CD14-positive monocyte (primary cell): ENCODE data around the gene IL1RL2. TPM values are rescaled to one million over a fixed set of nuclear protein-coding genes. Genes with fewer than 3 reads are reported as not detected.

Experiments
- DNase-seq, 3 donors: peaks; one replicate each; pipeline ENCODE4 v3.0.0-alpha.2; 2011 to 2022
- H2AFZ ChIP-seq: 2 replicates; pipeline ENCODE4 v1.6.0; 2012; ENCODE audit warnings: mild to moderate bottlenecking, low read depth, low read length, inconsistent platforms; ENCODE audit not compliant: insufficient read depth, poor library complexity, severe bottlenecking
- H3K27ac ChIP-seq, 2 donors: 1 replicate in 1 of 2; 2 replicates in 1 of 2; pipeline ENCODE4 v1.5.1; 2012 to 2013; ENCODE audit warnings: low read length in 2 of 2, control low read depth in 1 of 2, inconsistent platforms in 1 of 2, low read depth in 1 of 2, mild to moderate bottlenecking in 1 of 2
- H3K27me3 ChIP-seq, 2 donors: one replicate each; pipeline versions ENCODE4 v1.6.0 to v1.6.1; 2011 to 2013; ENCODE audit warnings: low read length in 2 of 2; ENCODE audit not compliant: control insufficient read depth in 2 of 2, insufficient read depth in 2 of 2
- H3K36me3 ChIP-seq, 2 donors: replicated peaks in 1 of 2; 1 replicate in 1 of 2; 2 replicates in 1 of 2; pipeline versions ENCODE4 v1.5.1 to v1.6.1; 2012 to 2013; ENCODE audit warnings: low read length in 2 of 2, control low read depth in 1 of 2, inconsistent platforms in 1 of 2, mild to moderate bottlenecking in 1 of 2; ENCODE audit not compliant: insufficient read depth in 2 of 2, control insufficient read depth in 1 of 2
- H3K4me1 ChIP-seq, 2 donors: 1 replicate in 1 of 2; 2 replicates in 1 of 2; pipeline versions ENCODE4 v1.5.1 to v1.6.1; 2012 to 2013; ENCODE audit warnings: low read length in 2 of 2, control low read depth in 1 of 2, inconsistent platforms in 1 of 2, mild to moderate bottlenecking in 1 of 2, moderate library complexity in 1 of 2; ENCODE audit not compliant: insufficient read depth in 2 of 2, control insufficient read depth in 1 of 2
- H3K4me2 ChIP-seq: replicated peaks from 2 replicates; pipeline ENCODE3; 2012; ENCODE audit warnings: low read length, moderate library complexity, mild to moderate bottlenecking; ENCODE audit not compliant: poor library complexity, severe bottlenecking; ENCODE audit errors: extremely low read depth
- H3K4me3 ChIP-seq, 3 experiments: fragments of 200-600 bp in 1 of 3; sonication (generic) in 1 of 3; replicated peaks in 1 of 3; 1 replicate in 2 of 3; 2 replicates in 1 of 3; pipeline ENCODE4 v1.5.1; 2011 to 2013; ENCODE audit warnings: low read length in 3 of 3, mild to moderate bottlenecking in 3 of 3, control low read depth in 2 of 3, low read depth in 2 of 3, inconsistent platforms in 1 of 3, moderate library complexity in 1 of 3
- H3K79me2 ChIP-seq: 2 replicates; pipeline ENCODE4 v1.6.0; 2012; ENCODE audit warnings: mild to moderate bottlenecking, control low read depth, inconsistent platforms, low read length, moderate library complexity; ENCODE audit not compliant: insufficient read depth
- H3K9ac ChIP-seq: 2 replicates; pipeline ENCODE4 v1.6.0; 2017; ENCODE audit warnings: low read length, mild to moderate bottlenecking; ENCODE audit not compliant: insufficient read depth, poor library complexity, severe bottlenecking
- H3K9me3 ChIP-seq, 2 donors: replicated peaks in 1 of 2; 1 replicate in 1 of 2; 2 replicates in 1 of 2; pipeline versions ENCODE4 v1.5.1 to v1.6.1; 2012 to 2013; ENCODE audit warnings: low read length in 2 of 2, control low read depth in 1 of 2; ENCODE audit not compliant: control insufficient read depth in 1 of 2, insufficient read depth in 1 of 2
- H4K20me1 ChIP-seq: 2 replicates; pipeline ENCODE4 v1.6.0; 2012; ENCODE audit warnings: mild to moderate bottlenecking, low read length, control low read depth, moderate library complexity; ENCODE audit not compliant: insufficient read depth
- H3K27ac Mint-ChIP-seq, 7 donors: one replicate each; pipeline ENCODE4 v1.8.0; 2020; ENCODE audit warnings: mild to moderate bottlenecking in 7 of 7, mixed read lengths in 7 of 7, moderate library complexity in 6 of 7, inconsistent platforms in 2 of 7
- H3K27me3 Mint-ChIP-seq, 3 donors: one replicate each; pipeline ENCODE4 v1.8.0; 2021 to 2022; ENCODE audit warnings: low read depth in 3 of 3, mild to moderate bottlenecking in 3 of 3, mixed read lengths in 3 of 3, moderate library complexity in 3 of 3, inconsistent platforms in 1 of 3
- H3K36me3 Mint-ChIP-seq, 2 donors: one replicate each; pipeline ENCODE4 v1.8.0; 2020; ENCODE audit warnings: mixed read lengths in 2 of 2, inconsistent platforms in 1 of 2, mild to moderate bottlenecking in 1 of 2
- H3K4me1 Mint-ChIP-seq: one replicate; pipeline ENCODE4 v1.8.0; 2020; ENCODE audit warnings: mild to moderate bottlenecking, mixed read lengths
- H3K4me3 Mint-ChIP-seq, 2 donors: one replicate each; pipeline ENCODE4 v1.8.0; 2020; ENCODE audit warnings: mild to moderate bottlenecking in 2 of 2, mixed read lengths in 2 of 2, moderate library complexity in 1 of 2
- H3K9me3 Mint-ChIP-seq, 7 donors: one replicate each; pipeline ENCODE4 v1.8.0; 2020 to 2022; ENCODE audit warnings: mixed read lengths in 7 of 7, mild to moderate bottlenecking in 6 of 7, moderate library complexity in 6 of 7, inconsistent platforms in 2 of 7
- CTCF ChIP-seq: fragments of 200-600 bp; IDR thresholded peaks from one replicate; pipeline ENCODE4 v1.8.0; 2022; ENCODE audit warnings: antibody characterized with exemption, mild to moderate bottlenecking
- WGBS: methylation state at CpG from one replicate; pipeline ENCODE4 v1.1.5; 2013; ENCODE audit warnings: missing lambda C conversion rate; ENCODE audit not compliant: insufficient coverage; 5-methylcytosine and 5-hydroxymethylcytosine counted together
- intact Hi-C, 2 donors: fragments of 100-400 bp; cut with micrococcal nuclease; formaldehyde crosslinking; loops; one replicate each; pipeline versions ENCODE4 v1.15.0 to v1.15.1; 2023
- polyA plus RNA-seq, 3 donors: library from polyadenylated mRNA; depleted of rRNA in 1 of 3; unstranded in 2 of 3; stranded (reverse) in 1 of 3; fragments of 300-500 nt in 2 of 3; fragments of >200 nt in 1 of 3; fragmentation: Illumina TruSeq in 2 of 3; gene quantifications; 1 replicate in 2 of 3; 2 replicates in 1 of 3; pipeline ENCODE4 v1.2.3, GENCODE V29; 2012 to 2021

IL1RL2 gene
- polyA plus RNA-seq, 3 donors, result 0.07 to 1.5 TPM; not detected in 1

GRCh38 chr2:102149644-102150455, 37.0 kb upstream of the IL1RL2 start:
- H3K9me3 ChIP-seq, result peaks cover 48% of the 10 kb centered on the region in 2 donors

GRCh38 chr2:102154364-102154763, 32.5 kb upstream of the IL1RL2 start:
- H3K36me3 Mint-ChIP-seq, result peaks cover 24 to 30% of the 10 kb centered on the region in 2 donors
- no peak overlapping the region for H3K4me3 ChIP-seq
- no peaks in the 10 kb centered on the region for H4K20me1 ChIP-seq
- H3K27me3 Mint-ChIP-seq, result no peaks in the 10 kb centered on the region
- no peak overlapping the region for H3K27ac ChIP-seq
- 96% methylated on average over 6 of the region's 6 CpGs for WGBS
- H3K27ac Mint-ChIP-seq, result peak overlapping the region in 3 of 7 donors; percentile 6 to 52 (median 8)
- no peak for DNase-seq
- H3K9me3 ChIP-seq, result peaks cover 4 to 12% of the 10 kb centered on the region in 2 donors
- no peaks in the 10 kb centered on the region for H3K79me2 ChIP-seq
- H3K27me3 ChIP-seq, result no peaks in the 10 kb centered on the region
- no peaks in the 10 kb centered on the region for H3K36me3 ChIP-seq
- no peak for TF ChIP-seq CTCF
- H3K9me3 Mint-ChIP-seq, result peaks cover 13 to 26% (median 23%) of the 10 kb centered on the region in 7 donors
- no peak overlapping the region for H3K9ac ChIP-seq
- peaks cover 24% of the 10 kb centered on the region for H3K4me1 Mint-ChIP-seq
- intact Hi-C loops, result no loop called here
- no peak overlapping the region for H2AFZ ChIP-seq
- H3K4me3 Mint-ChIP-seq, result no peak overlapping the region
- peaks cover 15 to 17% of the 10 kb centered on the region in 2 donors for H3K4me1 ChIP-seq
- no peak overlapping the region for H3K4me2 ChIP-seq

More at GRCh38 chr2:102149644-102150455, 37.0 kb upstream of the IL1RL2 start:
- Histone ChIP-seq H3K36me3 (peaks cover 0 to 4% of the 10 kb centered on the region in 2 donors), H2AFZ (no peak overlapping the region), H3K4me1 (peaks cover under 1% of the 10 kb centered on the region in 2 donors), H4K20me1 (no peaks in the 10 kb centered on the region), H3K4me3 (no peak overlapping the region), H3K4me2 (no peak overlapping the region), H3K27ac (no peak overlapping the region), H3K9ac (no peak overlapping the region), H3K27me3 (no peaks in the 10 kb centered on the region), H3K79me2 (no peaks in the 10 kb centered on the region)
- Mint-ChIP-seq H3K27me3 (peaks cover 0 to 9% (median 2%) of the 10 kb centered on the region in 3 donors), H3K4me3 (no peak overlapping the region), H3K9me3 (peaks cover 46 to 71% (median 56%) of the 10 kb centered on the region in 7 donors), H3K36me3 (peaks cover 24 to 30% of the 10 kb centered on the region in 2 donors), H3K27ac (no peak overlapping the region), H3K4me1 (peaks cover 6% of the 10 kb centered on the region)
- 96% methylated on average over 7 of the region's 9 CpGs for whole genome bisulfite sequencing
- intact Hi-C loops, result no loop called here
- no peak for TF ChIP-seq CTCF
- no peak for DNase-seq
